K562 (cell line): ENCODE results near the gene PRICKLE3. TPM values are rescaled to one million over a fixed set of nuclear protein-coding genes. Genes with fewer than 3 reads are reported as not detected.

ENCODE experiments used
- PHB ChIP-seq: fragments of 250-450 bp; sonication (Bioruptor Pico); IDR thresholded peaks from 2 replicates; pipeline ENCODE4 v1.5.0; 2021
- XRCC3 ChIP-seq: fragments of 450-650 bp; IDR thresholded peaks from 2 replicates; pipeline ENCODE4 v1.6.1; 2017; ENCODE audit warnings: mild to moderate bottlenecking, moderate library complexity
- ZNF77 ChIP-seq: fragments of 250-450 bp; sonication (Bioruptor Pico); IDR thresholded peaks from 2 replicates; pipeline ENCODE4 v1.5.0; 2020
- polyA plus RNA-seq, 8 experiments: library from polyadenylated mRNA; depleted of rRNA in 4 of 8; stranded (reverse) in 5 of 8; unstranded in 3 of 8; fragments of >200 nt; fragmentation: Nextera tagmentation in 2 of 8; fragmentation: Illumina TruSeq in 1 of 8; extraction: Ambion mirVana in 2 of 8; extraction: Trizol in 1 of 8; gene quantifications; 2 replicates each; pipeline versions ENCODE4 v1.2.1 to v1.2.3, GENCODE V29; 2011 to 2014; ENCODE audit warnings: inconsistent platforms in 1 of 8, missing spikeins in 1 of 8
- total RNA-seq, 7 experiments: library from RNA; depleted of rRNA in 6 of 7; stranded (reverse); fragments of >200 nt in 6 of 7; fragmentation: Illumina TruSeq in 2 of 7; extraction: Trizol in 2 of 7; gene quantifications; 2 replicates each; pipeline versions ENCODE4 v1.2.1 to v1.2.3, GENCODE V29; 2011 to 2021; ENCODE audit warnings: low replicate concordance in 1 of 7
- TF ChIP-seq, protein P1 (sequence below): IDR thresholded peaks from 3 replicates; pipeline ENCODE4 v1.6.1; 2011; ENCODE audit warnings: borderline replicate concordance, mild to moderate bottlenecking; ENCODE audit not compliant: insufficient read length, insufficient read depth
- TF ChIP-seq, protein P2 (sequence below): fragments of 250-450 bp; sonication (Bioruptor Pico); IDR thresholded peaks from 2 replicates; pipeline ENCODE4 v1.4.0; 2020

The PRICKLE3 gene
- total and polyA plus RNA-seq, 9 of the 15 experiments (the other 6 are each of a cell fraction or from before 2014, with no cell fraction given), result 1.1 to 44.3 (median 14.0) TPM

DNA sequence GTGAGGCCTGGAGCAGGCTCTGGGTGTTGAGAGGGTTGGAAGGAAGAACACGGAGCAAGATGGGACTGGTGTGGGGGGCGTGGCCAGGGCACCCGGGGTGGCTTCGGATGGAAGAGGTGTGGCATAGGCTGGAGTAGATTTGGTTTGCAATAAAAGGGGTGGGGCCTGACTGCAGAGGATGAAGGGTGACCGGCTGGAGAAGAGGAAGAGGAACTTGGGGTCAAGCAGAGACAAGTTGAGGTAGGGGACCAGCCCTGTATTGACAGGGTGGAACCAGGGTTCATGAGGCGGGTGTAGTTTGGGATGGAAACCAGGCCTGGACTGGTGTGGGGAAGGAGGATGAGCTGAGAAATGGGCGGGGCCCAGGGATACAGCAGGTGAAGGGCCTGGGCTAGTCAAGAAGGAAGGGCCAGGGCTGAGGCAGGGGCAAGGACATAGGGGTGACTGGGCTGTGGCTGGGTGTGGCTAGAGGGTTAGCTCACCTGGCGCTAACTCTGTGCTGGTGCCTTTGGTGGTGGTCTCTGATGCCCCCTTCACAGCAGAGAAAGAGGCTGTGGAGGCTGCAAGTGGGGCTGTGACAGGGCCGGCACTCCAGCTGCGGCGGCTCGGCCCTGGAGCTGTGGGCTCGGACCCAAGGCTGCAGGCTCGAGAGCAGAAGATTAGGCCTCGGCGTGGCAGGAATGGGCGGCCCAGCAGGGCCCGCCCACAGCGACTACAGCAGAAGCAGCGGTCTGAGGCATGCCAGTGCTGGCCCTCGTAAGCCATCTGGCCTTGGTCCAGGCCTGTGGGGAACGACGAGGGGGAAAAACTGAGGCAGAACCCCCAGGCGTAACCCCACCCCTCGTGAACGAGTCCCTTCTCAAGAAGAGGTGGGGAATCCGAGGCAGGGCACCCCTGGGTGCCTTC, 9.5 kb downstream of the PRICKLE3 start (continued):
- TF ChIP-seq, protein P1, sequence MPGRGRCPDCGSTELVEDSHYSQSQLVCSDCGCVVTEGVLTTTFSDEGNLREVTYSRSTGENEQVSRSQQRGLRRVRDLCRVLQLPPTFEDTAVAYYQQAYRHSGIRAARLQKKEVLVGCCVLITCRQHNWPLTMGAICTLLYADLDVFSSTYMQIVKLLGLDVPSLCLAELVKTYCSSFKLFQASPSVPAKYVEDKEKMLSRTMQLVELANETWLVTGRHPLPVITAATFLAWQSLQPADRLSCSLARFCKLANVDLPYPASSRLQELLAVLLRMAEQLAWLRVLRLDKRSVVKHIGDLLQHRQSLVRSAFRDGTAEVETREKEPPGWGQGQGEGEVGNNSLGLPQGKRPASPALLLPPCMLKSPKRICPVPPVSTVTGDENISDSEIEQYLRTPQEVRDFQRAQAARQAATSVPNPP, result no peak
- TF ChIP-seq ZNF77 (CRISPR knock-in tag) (no peak), PHB (CRISPR knock-in tag) (no peak), XRCC3 (no peak)
- TF ChIP-seq, protein P2, sequence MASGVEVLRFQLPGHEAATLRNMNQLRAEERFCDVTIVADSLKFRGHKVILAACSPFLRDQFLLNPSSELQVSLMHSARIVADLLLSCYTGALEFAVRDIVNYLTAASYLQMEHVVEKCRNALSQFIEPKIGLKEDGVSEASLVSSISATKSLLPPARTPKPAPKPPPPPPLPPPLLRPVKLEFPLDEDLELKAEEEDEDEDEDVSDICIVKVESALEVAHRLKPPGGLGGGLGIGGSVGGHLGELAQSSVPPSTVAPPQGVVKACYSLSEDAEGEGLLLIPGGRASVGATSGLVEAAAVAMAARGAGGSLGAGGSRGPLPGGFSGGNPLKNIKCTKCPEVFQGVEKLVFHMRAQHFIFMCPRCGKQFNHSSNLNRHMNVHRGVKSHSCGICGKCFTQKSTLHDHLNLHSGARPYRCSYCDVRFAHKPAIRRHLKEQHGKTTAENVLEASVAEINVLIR (CRISPR knock-in tag), result no peak
